HG03139 (cell line): Measurements from ENCODE around the gene CAMK2A.

Experiments
- ATAC-seq: cut with Tn5 transposase; IDR thresholded peaks from one replicate; pipeline ENCODE4 v1.9.1; 2021; ENCODE audit not compliant: unreplicated experiment

The CAMK2A gene

DNA sequence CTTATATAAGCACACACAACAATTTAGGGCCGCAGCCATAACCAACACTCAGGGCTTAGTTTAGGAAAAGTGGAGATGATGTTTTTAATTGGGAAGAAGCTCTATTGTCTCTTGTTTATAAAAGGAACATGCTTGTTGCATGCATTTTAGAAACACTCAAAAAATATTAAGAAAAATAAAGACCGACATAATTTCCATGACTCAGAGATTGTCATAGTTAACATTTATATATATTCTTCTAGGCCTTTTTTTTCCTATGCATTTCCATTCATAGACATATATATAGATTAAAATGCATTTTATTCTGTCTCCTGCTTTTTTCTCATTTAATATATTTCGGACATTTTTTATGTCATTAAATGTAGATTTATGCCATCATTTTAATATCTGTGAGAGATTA, 26.7 kb upstream of the CAMK2A start:
- no peak for ATAC-seq

DNA sequence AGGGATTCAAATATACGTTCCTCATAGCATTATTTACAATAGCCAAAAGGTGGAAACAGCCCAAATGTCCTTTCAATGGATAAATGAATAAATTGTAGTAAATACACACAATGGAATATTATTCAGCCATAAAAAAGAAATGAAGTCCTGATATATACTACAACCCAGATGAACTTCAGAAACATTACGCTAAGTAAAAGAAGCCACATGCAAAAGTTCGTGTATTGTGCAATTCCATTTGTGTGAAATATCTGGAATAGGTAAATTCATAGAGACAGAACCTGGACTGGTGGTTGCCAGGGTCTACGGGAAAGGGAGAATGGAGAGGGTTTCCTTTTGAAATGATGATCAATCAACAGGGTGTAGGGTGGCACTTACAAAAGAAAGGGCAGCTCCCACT, 25.7 kb upstream of the CAMK2A start:
- ATAC-seq = no peak

DNA sequence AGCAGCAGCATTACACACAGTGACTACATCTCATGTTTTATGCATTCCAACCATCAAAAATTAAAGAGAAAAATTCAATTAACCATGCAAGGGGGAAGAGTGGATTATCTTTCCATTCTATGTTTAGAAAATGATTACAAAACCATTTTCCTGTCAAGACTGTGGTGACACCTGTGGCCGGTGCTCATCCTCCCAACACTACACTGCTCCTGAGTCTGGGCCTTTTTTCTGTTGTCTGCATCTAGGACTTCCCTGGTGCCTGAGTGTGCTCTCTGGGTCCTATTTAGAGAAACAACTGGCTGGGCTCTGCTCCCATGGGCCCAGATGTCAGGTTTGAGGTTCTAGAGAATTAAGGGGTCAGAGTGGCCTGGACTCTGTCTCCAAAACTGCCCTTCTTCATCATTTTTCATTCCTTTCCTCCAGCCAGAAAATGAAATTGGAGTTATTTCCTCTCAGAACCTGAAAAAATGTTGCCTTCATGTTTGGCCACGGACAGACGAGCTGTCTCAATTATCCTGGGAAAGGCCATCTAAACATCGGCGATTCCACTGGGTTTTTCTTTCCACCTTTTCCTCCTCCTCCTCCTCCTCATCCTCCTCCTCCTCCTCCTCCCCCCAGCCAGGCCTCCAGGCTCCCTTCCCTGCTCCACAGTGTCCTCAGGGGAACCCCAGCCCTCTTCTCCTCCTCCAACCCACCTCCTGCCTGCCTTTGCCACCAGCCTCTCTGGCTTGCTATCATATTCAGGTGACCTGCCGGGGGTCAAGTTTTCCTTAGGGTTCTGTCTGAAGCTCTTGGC, 24.5 kb upstream of the CAMK2A start:
- no peak for ATAC-seq

DNA sequence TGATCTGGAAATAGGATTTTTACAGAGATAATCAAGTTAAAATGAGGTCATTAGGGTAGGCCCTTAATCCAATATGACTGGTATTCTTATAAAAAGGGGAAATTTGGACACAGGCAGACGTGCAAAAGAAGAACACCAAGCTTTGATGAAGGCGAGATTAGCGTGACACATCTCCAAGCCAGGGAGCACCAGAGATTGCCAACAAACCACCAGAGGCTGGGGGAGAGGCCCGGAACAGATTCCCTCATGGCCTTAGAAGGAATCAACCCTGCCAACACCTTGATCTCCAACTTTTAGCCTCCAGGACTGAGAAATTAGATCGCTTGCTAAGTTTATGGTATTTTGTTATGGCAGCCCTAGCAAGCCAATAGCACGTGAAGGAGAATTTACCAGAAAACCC, 23.9 kb upstream of the CAMK2A start:
- no peak for ATAC-seq

DNA sequence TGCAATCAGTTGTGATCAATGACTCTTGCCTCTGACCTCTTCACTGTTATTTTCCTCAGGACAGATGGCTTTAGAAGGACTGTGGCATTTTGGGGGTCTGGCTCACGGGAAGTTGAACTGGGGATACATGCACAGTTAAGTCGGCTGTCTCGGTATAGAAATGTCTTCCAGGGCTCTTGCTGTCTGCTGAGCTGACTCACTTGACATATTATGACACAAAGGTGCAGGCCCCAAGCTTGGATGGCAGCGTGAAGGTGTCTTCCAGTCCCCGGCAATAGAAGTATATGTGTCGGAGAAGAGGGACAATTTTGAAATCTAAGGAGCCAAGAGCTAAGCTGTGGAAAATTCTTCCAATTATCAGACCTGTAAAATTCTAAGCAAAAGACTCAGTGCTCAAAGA, 22.9 kb upstream of the CAMK2A start:
- no peak for ATAC-seq

DNA sequence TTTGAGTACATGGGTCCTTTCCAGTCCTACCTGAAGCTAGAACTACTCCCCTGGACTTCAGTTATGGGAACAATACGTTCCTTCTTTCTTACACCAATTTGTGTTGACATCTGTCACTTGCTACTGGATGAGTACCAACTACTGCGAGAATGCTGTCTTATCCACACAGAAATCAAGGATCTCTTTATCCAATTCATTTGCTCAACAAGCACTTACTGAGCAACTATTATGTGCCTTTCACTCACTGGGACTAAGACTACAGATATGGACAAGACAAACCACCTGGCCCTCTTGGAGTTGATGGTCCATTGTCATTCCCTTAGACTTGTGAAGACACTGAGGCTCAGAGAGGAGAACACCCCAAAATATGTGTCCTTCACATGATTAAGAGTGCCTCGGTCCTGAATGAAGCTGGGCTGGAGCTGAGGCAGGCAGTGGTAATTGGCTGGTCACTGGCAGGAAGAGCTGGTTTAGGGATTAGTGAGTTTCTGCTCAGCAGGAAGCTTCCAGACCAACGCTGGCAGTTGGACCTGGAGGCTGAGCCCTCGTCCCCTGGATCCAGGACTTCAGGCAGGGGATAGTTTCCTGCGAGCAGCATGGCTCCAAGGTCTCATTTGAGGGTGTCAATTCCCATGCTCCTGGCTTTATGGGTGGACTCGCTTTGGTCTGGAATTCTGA, 21.6 kb upstream of the CAMK2A start:
- ATAC-seq = no peak

DNA sequence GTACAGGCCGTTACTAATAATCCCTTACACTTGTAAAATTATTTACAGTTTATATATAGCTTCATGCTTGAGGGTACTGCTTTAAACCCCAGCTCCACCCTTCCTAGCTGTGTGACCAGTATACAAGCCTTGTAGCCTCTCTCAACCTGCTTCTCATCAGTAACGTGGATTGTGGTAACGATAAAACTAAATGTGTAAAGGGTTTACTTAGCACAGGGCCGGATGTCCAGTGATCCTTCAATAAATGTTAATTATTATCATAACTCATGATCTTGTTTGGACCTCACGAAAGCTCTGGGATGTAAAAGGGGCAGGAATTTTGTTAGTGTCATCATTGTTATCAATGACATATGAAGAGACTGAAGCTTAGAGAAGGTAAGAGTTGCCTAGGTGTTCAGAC, 20.7 kb upstream of the CAMK2A start:
- no peak for ATAC-seq

DNA sequence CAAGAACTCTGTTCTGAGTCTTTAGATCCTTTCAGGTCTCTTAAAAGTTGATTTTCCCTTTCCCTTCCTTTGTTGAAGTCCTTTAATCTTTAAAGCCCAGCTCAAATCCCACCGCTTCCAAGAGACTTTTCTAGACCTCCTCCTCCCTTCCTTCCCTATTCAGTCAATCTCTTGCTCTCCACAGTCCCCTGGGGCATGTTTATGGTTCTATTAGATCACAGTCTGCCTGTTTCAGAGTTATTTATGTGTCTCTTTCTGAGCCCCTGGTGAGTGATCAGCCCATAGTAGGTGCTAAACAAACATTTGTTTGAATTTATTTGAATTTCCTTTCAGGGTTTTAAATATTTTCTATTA, 20.3 kb upstream of the CAMK2A start:
- no peak for ATAC-seq

DNA sequence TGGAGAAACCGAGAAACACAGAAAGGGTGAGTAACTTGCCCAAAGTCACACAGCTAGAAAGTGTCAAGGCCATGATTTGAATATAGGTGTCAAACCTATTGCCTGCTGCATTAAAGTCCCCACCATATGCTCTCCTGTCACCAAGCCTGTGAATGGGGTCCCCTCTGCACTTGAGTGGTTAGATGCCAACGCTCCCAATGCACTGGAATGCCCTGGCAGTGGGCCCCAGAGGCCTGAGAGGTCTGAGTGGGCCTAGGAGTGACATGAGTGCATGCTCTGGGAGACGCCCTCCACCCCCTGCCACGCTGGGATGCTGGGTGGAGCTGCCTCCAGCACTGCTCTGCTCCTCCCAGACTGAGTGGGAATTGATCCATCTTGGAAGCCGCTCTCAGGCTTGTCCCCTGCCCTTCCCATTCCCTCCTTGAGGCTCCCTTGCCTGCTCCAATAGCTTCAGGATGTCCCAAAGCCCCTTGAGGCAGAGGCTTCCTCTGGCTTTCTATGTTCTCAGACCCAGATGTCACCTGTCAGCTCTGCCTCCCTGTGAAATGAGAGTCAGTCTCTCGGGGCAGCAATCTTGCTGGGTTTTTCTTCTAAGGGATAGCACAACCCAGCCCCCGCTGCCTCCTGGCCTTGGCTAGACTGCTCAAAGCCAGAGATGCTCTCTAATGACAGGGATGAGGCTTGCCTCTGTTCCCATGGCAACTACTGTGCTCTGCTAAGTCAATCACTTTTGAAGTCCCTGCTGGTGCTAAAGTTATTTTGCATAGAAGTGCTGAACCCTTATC, 19.7 kb upstream of the CAMK2A start:
- ATAC-seq = no peak

DNA sequence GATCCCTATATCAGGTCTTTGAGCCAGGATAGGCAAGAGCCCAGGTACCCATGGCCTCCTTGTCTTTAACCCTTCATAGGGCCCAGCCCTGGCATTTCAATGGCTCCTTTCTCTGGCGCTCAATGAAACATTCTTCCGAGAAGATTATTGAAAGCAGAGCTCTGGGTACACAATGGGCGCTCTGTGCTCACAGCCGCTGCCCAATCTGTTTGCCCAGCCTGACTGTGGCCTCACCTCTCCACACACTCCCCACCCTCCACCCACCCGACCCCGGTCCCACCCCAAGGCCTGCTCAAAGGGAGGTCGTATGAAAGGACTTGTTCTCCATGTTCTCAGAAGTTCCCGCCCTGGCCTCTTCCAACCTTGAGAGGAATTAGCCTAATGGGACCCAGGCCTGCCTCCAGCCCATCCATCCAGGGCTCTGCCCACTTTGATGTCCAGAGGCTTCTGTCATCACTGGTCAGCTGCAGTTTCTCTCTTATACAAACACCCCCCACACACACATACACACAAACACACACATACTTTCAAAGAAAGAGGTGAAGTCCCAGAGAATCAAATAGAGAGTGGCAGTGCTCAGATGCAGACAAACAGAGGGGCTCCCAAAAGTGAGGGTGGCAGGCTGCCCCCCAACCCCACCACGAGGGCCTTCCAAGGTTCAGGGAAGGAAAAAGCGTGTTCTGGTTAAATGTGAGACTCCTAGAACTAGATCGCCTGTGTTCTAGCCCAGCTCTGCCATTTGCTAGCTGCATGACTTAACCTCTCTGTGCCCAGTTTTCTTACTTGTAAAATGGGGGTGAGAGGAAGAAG, 18.2 kb upstream of the CAMK2A start:
- ATAC-seq = no peak

DNA sequence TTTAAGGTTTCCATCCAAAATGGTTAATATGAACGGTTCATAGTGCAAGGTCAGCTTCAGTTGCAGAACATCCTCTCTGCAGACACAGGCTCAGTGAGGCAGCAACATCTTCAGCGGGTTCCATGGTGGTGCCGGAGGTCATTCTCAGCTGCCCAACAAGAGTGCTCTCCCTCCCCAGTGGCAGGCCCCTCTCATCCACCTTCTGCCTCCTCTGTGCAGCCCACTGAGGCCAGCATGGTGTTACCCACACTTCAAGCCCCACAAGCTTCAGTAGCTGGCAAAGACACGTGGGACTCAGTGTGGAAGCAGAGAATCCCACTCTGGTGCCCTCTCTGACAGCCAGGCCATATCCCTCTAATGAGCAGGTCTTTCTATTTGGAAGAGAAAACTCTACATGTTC, 17.2 kb upstream of the CAMK2A start:
- ATAC-seq = no peak

DNA sequence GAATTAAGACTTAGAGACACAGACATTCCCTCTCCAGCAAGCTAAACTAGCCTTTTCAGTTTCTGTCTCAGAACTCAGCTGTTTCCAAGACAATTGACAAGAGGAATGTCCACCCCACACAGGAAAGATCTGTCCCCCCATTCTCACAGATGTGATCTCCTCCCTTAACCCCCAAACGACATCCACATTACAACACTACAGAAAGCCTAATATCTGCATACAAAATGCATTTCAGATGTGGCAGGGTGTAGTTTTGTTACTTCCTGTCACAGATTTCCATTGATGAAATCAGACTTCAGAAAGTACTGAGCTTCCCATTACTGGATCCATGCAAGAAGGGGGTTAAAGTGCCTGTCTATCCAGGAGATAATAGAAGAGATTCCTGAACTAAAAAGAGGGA, 16.0 kb upstream of the CAMK2A start:
- no peak for ATAC-seq

DNA sequence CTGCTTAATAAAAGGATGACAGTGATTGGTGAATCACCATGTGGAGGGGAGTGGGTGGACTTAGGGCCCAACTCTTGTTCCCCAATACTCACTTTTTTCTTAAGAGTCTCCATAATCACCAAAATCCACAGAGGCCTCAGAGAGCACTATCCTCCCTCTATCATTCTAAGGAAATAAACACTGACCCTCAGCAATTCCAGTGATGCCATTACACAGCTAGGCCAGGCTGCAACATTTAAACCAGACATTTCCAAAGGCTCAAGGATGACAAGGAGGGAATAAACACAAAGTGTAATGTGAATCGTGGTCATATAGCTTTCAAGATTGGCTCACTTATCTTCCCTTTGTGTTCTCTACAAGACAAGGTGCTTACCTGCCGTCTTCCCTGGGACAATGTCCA, 15.5 kb upstream of the CAMK2A start:
- ATAC-seq = no peak

DNA sequence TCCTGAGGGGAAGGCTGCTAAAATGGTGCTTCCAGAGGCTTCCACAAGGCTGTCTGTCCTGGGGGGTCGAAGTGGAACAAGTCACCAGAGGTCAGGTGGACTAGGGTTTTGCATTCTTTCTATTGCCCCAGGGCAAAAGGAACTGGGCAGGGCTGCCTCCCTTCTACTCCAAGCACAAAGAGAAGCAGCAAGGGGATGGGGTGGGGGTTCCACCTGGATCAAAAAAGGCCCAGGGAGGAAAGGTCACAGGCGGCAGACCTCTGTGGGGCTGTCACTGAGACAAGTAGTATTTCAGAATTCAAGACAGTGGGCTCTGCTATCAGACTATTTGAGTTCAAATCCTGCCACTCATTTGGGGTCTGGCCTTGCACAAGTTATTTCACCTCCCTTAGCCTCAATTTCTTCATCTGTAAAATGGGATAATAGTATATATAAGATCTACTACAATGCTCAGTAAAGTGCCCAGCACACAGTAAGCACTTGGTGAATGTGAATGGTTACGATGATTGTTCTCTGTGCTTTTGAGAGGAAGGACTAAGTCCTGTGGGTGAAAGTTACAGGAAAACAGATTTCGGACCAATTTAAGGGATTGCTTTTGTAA, 15.0 kb upstream of the CAMK2A start:
- no peak for ATAC-seq

DNA sequence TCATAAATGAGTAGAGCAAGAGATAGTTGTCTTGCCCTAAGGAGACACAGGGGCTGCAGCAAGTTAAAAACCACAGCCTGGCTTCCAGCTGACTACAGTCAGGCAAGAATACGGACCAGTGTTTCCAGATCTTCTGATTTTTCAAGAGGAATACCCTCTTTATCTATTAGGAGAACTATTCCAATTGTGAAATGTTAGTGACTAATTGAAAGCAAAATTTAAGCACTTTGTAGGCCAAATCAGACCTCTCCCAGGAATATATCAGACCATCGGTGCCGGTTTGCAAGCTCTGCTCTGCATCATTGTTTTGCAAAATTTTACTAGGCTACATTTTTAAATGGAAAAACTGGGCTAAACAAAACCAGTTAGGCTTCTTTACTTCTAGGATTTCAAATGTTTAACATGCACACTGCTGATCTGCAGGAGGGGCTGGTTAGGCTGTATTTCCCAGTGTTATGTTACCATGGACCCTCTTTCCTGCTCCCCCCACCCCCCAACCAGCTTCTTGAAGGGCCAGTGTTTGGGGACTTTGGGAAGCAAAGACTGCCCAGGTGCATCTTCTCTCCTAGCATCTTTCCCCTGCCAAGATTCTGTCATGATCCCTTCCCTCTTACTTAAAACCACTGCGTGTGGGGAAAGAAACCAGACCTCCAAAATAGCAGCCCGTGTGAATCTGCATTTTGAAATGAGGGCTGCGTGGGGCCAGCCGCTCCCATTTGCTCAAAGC, 14.2 kb upstream of the CAMK2A start:
- ATAC-seq = no peak

DNA sequence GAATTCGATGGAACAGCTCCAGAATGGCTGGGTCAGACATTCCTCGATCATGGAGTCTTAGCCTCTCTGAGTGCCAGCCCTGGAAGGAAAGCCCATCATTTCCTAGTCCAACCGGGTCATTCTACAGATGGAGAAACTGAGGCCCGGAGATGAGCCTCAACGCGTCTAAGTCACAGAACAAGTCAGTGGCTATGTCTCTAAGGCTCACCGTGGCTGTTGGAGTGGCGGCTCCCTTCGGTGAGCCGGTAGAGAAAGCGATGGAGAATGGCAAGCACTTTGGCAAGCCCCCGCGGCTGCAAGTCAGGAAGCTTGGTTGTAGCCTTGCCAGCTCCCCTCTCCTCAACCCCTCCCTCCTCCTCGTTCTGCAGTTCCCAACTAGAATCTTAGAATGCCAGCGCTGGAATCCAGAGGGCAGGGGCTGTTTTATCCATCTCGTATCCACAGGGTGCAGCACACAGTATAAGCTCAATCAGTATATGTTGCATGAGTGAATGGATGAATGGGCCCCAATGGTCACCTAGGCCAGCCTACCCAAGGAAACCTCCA, 13.6 kb upstream of the CAMK2A start:
- no peak for ATAC-seq

DNA sequence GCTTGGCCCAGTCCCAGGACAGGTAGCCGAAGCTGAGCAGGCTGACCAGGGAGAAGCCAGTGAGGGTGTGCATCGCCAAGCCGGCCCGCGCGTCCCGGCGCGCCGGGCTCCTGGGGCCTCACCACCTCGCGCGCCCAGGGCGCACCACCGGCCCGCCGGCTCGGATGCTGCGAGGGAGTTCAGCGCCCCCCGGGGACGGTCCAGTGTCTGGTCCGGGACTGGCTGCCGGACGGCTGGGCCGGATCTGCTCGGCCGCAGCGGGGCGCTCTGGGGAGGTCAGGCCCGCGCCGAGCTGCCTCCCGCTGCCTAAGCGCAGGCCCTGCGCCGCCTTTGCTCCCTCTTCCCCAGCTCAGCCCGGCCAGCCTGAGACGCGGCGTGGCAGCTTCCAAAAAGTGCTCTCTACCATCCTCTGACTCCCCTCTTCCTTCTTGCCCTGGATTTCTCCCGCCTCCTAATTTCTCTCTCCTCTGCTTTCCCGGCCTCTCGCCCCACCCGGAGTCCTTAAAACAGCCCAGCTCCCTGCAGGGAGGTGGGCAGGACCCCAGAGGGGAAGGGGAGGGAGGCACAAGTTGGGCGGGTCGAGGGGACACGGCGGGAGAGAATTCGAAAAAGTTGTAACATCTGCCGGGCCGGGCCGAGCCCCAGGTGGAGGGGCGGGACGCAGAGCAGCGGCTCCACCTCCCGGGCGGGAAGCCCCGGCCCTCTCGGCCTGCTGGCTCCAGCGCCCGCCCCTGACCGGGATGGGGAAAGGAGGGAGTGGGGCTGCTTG, 12.9 kb upstream of the CAMK2A start, which contains the start of gene ARSI:
ARSI (minus strand) TSS at position 605 of the 769 bp plus-strand sequence; CDS start at position 73, 532 bp downstream.
- no peak for ATAC-seq

DNA sequence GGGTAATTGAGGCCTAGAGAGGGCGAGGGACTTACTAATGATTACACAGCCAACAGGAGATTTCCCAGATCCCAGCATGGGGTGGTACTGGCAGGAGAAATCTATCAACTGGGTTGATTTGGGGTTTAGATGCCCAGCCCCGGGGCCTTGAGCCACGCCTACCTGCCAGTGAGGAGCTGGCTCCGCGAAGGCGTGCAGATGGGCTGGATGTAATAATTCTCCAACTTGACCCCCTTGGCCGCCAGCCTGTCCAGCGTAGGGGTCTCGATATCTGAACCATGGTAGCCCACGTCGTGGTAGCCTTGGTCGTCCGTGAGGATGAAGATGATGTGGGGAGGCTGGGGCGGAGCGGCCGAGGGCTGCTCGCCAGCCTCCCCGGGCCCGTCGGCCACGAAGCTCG, 12.3 kb upstream of the CAMK2A start:
- no peak for ATAC-seq

DNA sequence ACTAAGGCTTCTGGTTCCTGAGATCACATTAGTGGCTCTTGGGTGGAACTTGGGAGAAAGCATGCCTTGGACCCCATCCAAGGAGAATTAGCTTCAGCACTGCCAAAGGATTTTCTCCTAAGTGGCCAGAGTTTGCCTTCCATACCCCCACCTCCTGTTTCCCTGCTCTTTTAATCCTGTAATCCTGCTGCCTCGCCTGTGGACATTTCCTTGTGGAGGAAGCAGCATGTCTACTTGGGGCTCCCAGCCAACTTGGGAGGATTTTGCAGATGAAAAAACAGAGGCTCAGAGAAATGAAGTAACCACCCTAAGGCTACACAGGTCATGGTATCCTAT, 11.6 kb upstream of the CAMK2A start:
- no peak for ATAC-seq
